Amniotic stem cell (primary cell): ENCODE measurements around the gene VAT1L.

Experiments
- DNase-seq: peaks from one replicate; lab custom pipeline; 2025; lab: John Stamatoyannopoulos, UW

Gene VAT1L

GRCh38 chr16:77788181-77789084 lies at the start of gene VAT1L:
Gene VAT1L (plus strand): TSS chr16:77788564. CDS start chr16:77788683, 119 bp downstream.
- no peak for DNase-seq

GRCh38 chr16:77738706-77739558 lies 49.4 kb upstream of the VAT1L start:
- DNase-seq: no peak

- DNase-seq: no peak
These were observed 48.8 kb upstream of the VAT1L start for GRCh38 chr16:77739559-77739892.

- DNase-seq: no peak
These were observed 44.2 kb upstream of the VAT1L start for GRCh38 chr16:77744141-77744540.

- no peak for DNase-seq
These were observed 42.4 kb upstream of the VAT1L start for GRCh38 chr16:77745972-77746371.

GRCh38 chr16:77748421-77749005 lies 39.9 kb upstream of the VAT1L start:
- DNase-seq: no peak

- DNase-seq: no peak
These were observed 38.9 kb upstream of the VAT1L start for GRCh38 chr16:77749415-77749814.

- no peak for DNase-seq
These were observed 30.3 kb upstream of the VAT1L start for GRCh38 chr16:77758046-77758445.

GRCh38 chr16:77758508-77758907 lies 29.9 kb upstream of the VAT1L start:
- DNase-seq: no peak

GRCh38 chr16:77759201-77759600 lies 29.2 kb upstream of the VAT1L start:
- no peak for DNase-seq

- no peak for DNase-seq
These were observed 28.5 kb upstream of the VAT1L start for GRCh38 chr16:77759821-77760220.

- DNase-seq: no peak
These were observed 27.6 kb upstream of the VAT1L start for GRCh38 chr16:77760800-77761199.

GRCh38 chr16:77761204-77761603 lies 27.2 kb upstream of the VAT1L start:
- no peak for DNase-seq

GRCh38 chr16:77762262-77762661 lies 26.1 kb upstream of the VAT1L start:
- no peak for DNase-seq

- no peak for DNase-seq
These were observed 24.4 kb upstream of the VAT1L start for GRCh38 chr16:77763994-77764393.

GRCh38 chr16:77767211-77767610 lies 21.2 kb upstream of the VAT1L start:
- DNase-seq: no peak

GRCh38 chr16:77767826-77768225 lies 20.5 kb upstream of the VAT1L start:
- no peak for DNase-seq

GRCh38 chr16:77775911-77776909 lies 12.2 kb upstream of the VAT1L start:
- DNase-seq: no peak

- no peak for DNase-seq
These were observed 10.6 kb upstream of the VAT1L start for GRCh38 chr16:77777745-77778144.

GRCh38 chr16:77780378-77780837 lies 8.0 kb upstream of the VAT1L start:
- no peak for DNase-seq

- DNase-seq: no peak
These were observed 7.3 kb upstream of the VAT1L start for GRCh38 chr16:77781091-77781490.
